ENCODE data around the gene HECTD2. TPM values are rescaled to one million over a fixed set of nuclear protein-coding genes. Genes with fewer than 3 reads are reported as not detected.
"Not testable (repeated sequence)": the region's sequence is repeated elsewhere in the genome, so short reads cannot be mapped to it uniquely, and the experiment has no call there.

Gene HECTD2
- total RNA-seq, 1 donor from 2014 or later: 2.9 TPM

- intact Hi-C loops (cut with micrococcal nuclease): not testable (repeated sequence)
Measured at GRCh38 chr10:91534789-91535188, 124.6 kb downstream of the HECTD2 start.

DNA sequence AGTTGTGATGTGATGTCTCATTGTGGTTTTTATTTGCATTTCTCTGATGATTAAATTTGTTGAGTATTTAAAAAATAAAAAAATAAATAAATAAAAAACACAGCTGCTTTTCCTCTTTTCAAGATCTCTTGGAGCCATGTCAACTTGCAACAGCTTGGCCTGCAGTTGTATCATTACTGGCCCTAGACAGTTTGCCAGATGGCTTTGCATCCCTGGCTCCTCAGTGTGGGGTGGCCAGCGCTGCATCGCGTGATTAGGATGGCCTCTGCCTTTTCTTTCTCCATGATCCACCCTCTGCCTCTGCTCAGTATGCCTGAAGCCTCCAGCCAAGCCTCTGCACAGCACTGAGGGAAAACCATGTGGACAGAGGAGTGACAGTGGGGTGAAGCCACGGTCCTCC, 126.0 kb downstream of the HECTD2 start:
- intact Hi-C loops (cut with micrococcal nuclease): no loop called here

GRCh38 chr10:91536733-91537132, 126.6 kb downstream of the HECTD2 start:
- intact Hi-C loops (cut with micrococcal nuclease): no loop called here

DNA sequence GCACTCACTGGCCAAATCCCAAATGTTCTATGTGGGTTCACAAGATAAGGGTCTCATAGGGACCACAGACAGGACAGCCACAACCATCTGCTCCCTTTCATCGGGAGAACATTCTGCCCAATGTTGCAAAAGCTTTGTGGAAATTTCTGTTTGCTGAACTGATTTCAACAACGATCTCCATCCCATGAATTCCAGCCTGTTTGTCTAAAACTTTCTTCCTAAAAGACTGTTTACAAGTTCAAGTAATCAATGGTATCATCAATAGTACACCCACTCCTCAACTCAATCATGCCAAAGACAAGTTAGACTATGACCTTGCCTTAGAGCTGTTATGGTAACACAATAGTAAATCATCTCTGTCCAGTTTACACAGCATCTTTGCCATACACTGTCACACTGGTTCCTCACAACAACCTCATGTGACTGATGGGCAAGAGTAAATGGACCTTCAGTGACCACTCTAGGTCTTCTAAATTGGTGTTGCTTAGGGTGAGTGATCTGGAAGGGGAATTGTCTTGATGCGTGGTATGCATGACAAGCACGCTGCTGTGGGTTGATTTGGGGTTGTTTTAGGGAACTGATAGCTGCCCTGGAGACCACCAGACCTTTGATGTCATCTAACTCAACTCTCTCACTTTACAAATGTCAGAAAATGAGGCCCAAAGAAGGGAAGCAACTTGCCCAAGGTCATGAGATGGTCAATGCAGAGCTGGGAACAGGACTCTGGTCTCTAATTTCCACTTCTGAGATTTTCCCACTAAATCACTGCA, 127.7 kb downstream of the HECTD2 start:
- intact Hi-C loops (cut with micrococcal nuclease): no loop called here

DNA sequence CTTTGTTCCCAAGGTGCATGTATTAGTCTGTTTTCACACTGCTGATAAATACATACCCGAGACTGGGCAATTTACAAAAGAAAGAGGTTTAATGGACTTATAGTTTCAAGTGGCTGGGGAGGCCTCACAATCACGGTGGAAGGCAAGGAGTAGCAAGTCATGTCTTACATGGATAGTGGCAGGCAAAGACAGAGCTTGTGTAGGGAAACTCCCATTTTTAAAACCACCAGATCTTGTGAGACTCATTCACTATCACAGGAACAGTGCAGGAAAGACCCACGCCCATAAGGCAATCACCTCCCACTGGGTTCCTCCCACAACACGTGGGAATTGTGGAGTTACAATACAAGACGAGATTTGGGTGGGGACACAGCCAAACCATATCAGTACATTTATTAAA, 129.8 kb downstream of the HECTD2 start:
- intact Hi-C loops (cut with micrococcal nuclease): no loop called here

GRCh38 chr10:91540733-91541132, 130.6 kb downstream of the HECTD2 start:
- intact Hi-C loops (cut with micrococcal nuclease): no loop called here

GRCh38 chr10:91541481-91541880, 131.3 kb downstream of the HECTD2 start:
- intact Hi-C loops (cut with micrococcal nuclease): no loop called here

- intact Hi-C loops (cut with micrococcal nuclease): no loop called here
Measured at GRCh38 chr10:91545384-91545783, 135.2 kb downstream of the HECTD2 start.

- intact Hi-C loops (cut with micrococcal nuclease): no loop called here
Measured at GRCh38 chr10:91545838-91546237, 135.7 kb downstream of the HECTD2 start.

DNA sequence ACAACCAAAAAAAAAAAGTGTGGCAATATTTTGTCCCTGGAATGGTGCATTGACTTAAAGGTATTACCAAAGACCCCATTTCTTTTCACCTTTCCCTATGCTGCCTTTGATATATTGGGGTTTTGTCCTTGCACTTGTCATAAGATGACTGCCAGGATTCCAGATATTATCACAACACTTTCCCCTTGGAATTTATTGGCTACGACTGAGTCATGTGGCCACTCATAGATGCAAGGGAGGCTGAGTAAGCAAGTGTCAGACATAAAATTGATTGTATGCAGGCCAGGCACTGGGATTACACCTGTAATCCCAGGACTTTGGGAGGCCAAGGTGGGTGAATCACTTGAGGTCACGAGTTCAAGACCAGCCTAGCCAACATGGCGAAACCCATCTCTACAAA, 139.1 kb downstream of the HECTD2 start:
- intact Hi-C loops (cut with micrococcal nuclease): no loop called here

GRCh38 chr10:91550021-91550420, 139.9 kb downstream of the HECTD2 start:
- intact Hi-C loops (cut with micrococcal nuclease): no loop called here

DNA sequence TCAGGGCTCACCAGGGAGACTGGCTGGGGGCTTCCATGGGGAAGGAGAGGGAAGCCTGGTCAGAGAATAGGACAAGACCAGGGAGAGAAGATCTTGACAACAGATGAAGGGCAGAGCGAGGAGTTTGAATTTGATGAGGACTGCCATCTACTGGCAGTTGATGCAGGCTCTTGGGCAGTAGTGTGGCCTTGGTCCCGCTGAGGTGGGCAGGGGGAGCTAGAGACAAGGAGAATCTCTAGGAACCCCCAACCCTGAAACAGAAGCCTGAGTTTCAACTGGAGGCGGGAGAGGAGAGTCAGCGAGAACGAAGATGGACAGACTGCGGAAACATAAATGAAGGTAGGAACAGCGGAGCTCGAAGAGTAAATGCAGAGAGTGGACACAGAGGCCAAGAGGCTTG, 141.7 kb downstream of the HECTD2 start:
- intact Hi-C loops (cut with micrococcal nuclease): loop anchor here (1.0 kb wide), 1 partner anchor 162 kb away; no protein-coding TSS in a partner anchor

- intact Hi-C loops (cut with micrococcal nuclease): loop anchor here (1.0 kb wide), 1 partner anchor 162 kb away; no protein-coding TSS in a partner anchor
Measured at GRCh38 chr10:91552274-91553095, 142.3 kb downstream of the HECTD2 start.

GRCh38 chr10:91555455-91555854, 145.3 kb downstream of the HECTD2 start:
- intact Hi-C loops (cut with micrococcal nuclease): no loop called here

GRCh38 chr10:91556691-91557566, 146.8 kb downstream of the HECTD2 start:
- intact Hi-C loops (cut with micrococcal nuclease): no loop called here

GRCh38 chr10:91557651-91558111, 147.5 kb downstream of the HECTD2 start:
- intact Hi-C loops (cut with micrococcal nuclease): no loop called here

GRCh38 chr10:91558473-91558872, 148.3 kb downstream of the HECTD2 start:
- intact Hi-C loops (cut with micrococcal nuclease): no loop called here

- intact Hi-C loops (cut with micrococcal nuclease): no loop called here
Measured at GRCh38 chr10:91559169-91559568, 149.0 kb downstream of the HECTD2 start.

DNA sequence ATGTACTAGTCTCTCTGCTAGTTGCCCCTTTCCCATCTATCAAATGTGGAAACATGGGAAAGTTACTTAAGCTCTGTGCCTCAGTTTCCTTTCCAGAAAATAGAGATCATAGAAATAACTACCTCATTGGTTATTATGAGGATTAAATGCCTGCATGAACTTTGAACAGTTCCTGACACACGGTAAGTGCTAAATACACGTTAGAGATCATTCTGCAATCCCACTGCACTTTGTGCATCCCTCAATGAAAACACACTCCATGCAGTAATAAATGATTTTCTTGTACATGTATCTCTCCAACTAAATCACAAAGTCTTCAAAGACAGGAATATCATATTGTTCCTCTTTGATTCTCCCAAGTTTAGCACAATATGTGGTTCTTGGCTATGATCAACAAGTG, 149.6 kb downstream of the HECTD2 start:
- intact Hi-C loops (cut with micrococcal nuclease): no loop called here

- intact Hi-C loops (cut with micrococcal nuclease): not testable (repeated sequence)
Measured at GRCh38 chr10:91560827-91561226, 150.7 kb downstream of the HECTD2 start.

- intact Hi-C loops (cut with micrococcal nuclease): no loop called here
Measured at GRCh38 chr10:91562839-91563581, 152.9 kb downstream of the HECTD2 start.

All from T-helper 1 cell treated with Interleukin-12 subunit alpha and Interleukin-12 subunit beta and Interleukin-4 antibody, amounts not matched to agents 30 ng/mL and 1 ng/mL, for 36 hours (primary cell).